Stimulated activated CD8-positive, alpha-beta memory T cell treated with anti-CD3 and anti-CD28 coated beads, Interleukin-12 subunit alpha, Interleukin-12 subunit beta, amount 100 ng/mL, for 4 hours (primary cell): ENCODE results near the gene PSRC1.
"Not testable (repeated sequence)": the region's sequence is repeated elsewhere in the genome, so short reads cannot be mapped to it uniquely, and the experiment has no call there.

Experiments
- DNase-seq: peaks from one replicate; pipeline ENCODE4 v3.0.0-alpha.2; 2020; ENCODE audit warnings: low read depth

The PSRC1 gene

GRCh38 chr1:109295712-109296415 lies 12.9 kb upstream of the PSRC1 start:
- no peak for DNase-seq

- no peak for DNase-seq
Observed at GRCh38 chr1:109294481-109294880, 11.5 kb upstream of the PSRC1 start.

- no peak for DNase-seq
Observed at GRCh38 chr1:109293026-109293425, 10.1 kb upstream of the PSRC1 start.

GRCh38 chr1:109292364-109292763 lies 9.4 kb upstream of the PSRC1 start:
- no peak for DNase-seq

- DNase-seq = no peak
Observed at GRCh38 chr1:109290998-109291397, 8.1 kb upstream of the PSRC1 start.

- DNase-seq = no peak
Observed at GRCh38 chr1:109290137-109290536, 7.2 kb upstream of the PSRC1 start.

- DNase-seq = not testable (repeated sequence)
Observed at GRCh38 chr1:109286762-109287161, 3.8 kb upstream of the PSRC1 start.

GRCh38 chr1:109283748-109284600 lies 1.0 kb upstream of the PSRC1 start:
- DNase-seq = no peak

- no peak for DNase-seq
Observed at GRCh38 chr1:109282497-109282951, 421 bp downstream of the PSRC1 start.

- DNase-seq = no peak
Observed at GRCh38 chr1:109281680-109282496, 1.1 kb downstream of the PSRC1 start.

GRCh38 chr1:109280862-109281261 lies 2.1 kb downstream of the PSRC1 start:
- DNase-seq = no peak

- no peak for DNase-seq
Observed at GRCh38 chr1:109279615-109280278, 3.2 kb downstream of the PSRC1 start.

GRCh38 chr1:109277434-109278204 lies 5.3 kb downstream of the PSRC1 start:
- DNase-seq = peak; percentile 30

- no peak for DNase-seq
Observed at GRCh38 chr1:109275706-109276345, 7.1 kb downstream of the PSRC1 start.

GRCh38 chr1:109274533-109275476 lies 8.1 kb downstream of the PSRC1 start:
- DNase-seq = no peak

- no peak for DNase-seq
Observed at GRCh38 chr1:109273570-109274288, 9.2 kb downstream of the PSRC1 start.

- no peak for DNase-seq
Observed at GRCh38 chr1:109272831-109273547, 10.0 kb downstream of the PSRC1 start.
